H1 (cell line): ENCODE measurements around the gene MOCS1. TPM values are rescaled to one million over a fixed set of nuclear protein-coding genes. Genes with fewer than 3 reads are reported as not detected.

Source experiments
- CTCF ChIA-PET: fragments of 300-600 bp; sonication (Branson Sonifier 250); formaldehyde crosslinking; loops from one replicate; lab custom pipeline; 2021; ENCODE audit not compliant: partially characterized antibody; lab: Charles Lee
- POLR2A ChIA-PET: fragments of 300-600 bp; sonication (Branson Sonifier 250); formaldehyde crosslinking; loops from one replicate; lab custom pipeline; 2021; ENCODE audit warnings: inconsistent platforms; ENCODE audit not compliant: partially characterized antibody; lab: Charles Lee
- DNase-seq, 2 experiments: peaks; one replicate each; pipeline versions ENCODE4 v3.0.0 to v3.0.0-alpha.2; 2010 to 2022; ENCODE audit warnings: low spot score in 2 of 2, low read depth in 1 of 2, mixed read lengths in 1 of 2
- FAIRE-seq: peaks from 2 replicates; lab custom pipeline; 2011; peaks lifted over from hg19 to GRCh38; lab: Jason Lieb, UNC
- H2AFZ ChIP-seq: 2 replicates; pipeline ENCODE4 v1.8.1; 2012; ENCODE audit warnings: low read length, inconsistent platforms
- H2AK5ac ChIP-seq: 2 replicates; pipeline ENCODE4 v1.6.1; 2013; ENCODE audit warnings: low read depth, low read length
- H2BK120ac ChIP-seq: replicated peaks from 2 replicates; pipeline ENCODE3; 2013; ENCODE audit warnings: low read depth, low read length, inconsistent platforms
- H2BK12ac ChIP-seq: 2 replicates; pipeline ENCODE4 v1.6.1; 2013; ENCODE audit warnings: low read depth, low read length
- H2BK15ac ChIP-seq: 2 replicates; pipeline ENCODE4 v1.6.1; 2013; ENCODE audit warnings: low read length
- H2BK20ac ChIP-seq: 2 replicates; pipeline ENCODE4 v1.6.1; 2013; ENCODE audit warnings: low read length
- H2BK5ac ChIP-seq: 2 replicates; pipeline ENCODE4 v1.6.1; 2013; ENCODE audit warnings: low read depth, low read length
- H3K14ac ChIP-seq: 2 replicates; pipeline ENCODE4 v1.6.1; 2013; ENCODE audit warnings: inconsistent platforms; ENCODE audit not compliant: insufficient read length
- H3K18ac ChIP-seq: 2 replicates; pipeline ENCODE4 v1.6.1; 2013; ENCODE audit warnings: low read length; ENCODE audit errors: extremely low read depth
- H3K23ac ChIP-seq: 2 replicates; pipeline ENCODE4 v1.6.1; 2013; ENCODE audit warnings: inconsistent platforms; ENCODE audit not compliant: insufficient read length
- H3K23me2 ChIP-seq: 2 replicates; pipeline ENCODE4 v1.6.1; 2013; ENCODE audit warnings: low read depth, low read length
- H3K27ac ChIP-seq: 2 replicates; pipeline ENCODE4 v1.6.1; 2011; ENCODE audit warnings: low read depth, low read length, inconsistent platforms
- H3K27me3 ChIP-seq, 4 experiments: replicated peaks in 1 of 4; 1 replicate in 1 of 4; 2 replicates in 3 of 4; pipeline versions ENCODE4 v1.6.1 to v1.8.1; 2011 to 2013; ENCODE audit warnings: low read length in 3 of 4, mild to moderate bottlenecking in 3 of 4, inconsistent platforms in 2 of 4, mixed read lengths in 2 of 4, moderate library complexity in 1 of 4; ENCODE audit not compliant: control insufficient read depth in 3 of 4, insufficient read depth in 3 of 4; ENCODE audit errors: extremely low read depth in 1 of 4
- H3K36me3 ChIP-seq, 4 experiments: 2 replicates each; pipeline versions ENCODE4 v1.6.1 to v1.8.1; 2011 to 2013; ENCODE audit warnings: mild to moderate bottlenecking in 4 of 4, low read length in 3 of 4, moderate library complexity in 2 of 4, control low read depth in 1 of 4, inconsistent platforms in 1 of 4; ENCODE audit not compliant: insufficient read depth in 4 of 4, control insufficient read depth in 2 of 4
- H3K4ac ChIP-seq: replicated peaks from 2 replicates; pipeline ENCODE3; 2013; ENCODE audit warnings: low read length, low read depth, mixed read lengths, inconsistent platforms; ENCODE audit not compliant: insufficient read length
- H3K4me1 ChIP-seq, 4 experiments: replicated peaks in 1 of 4; 1 replicate in 1 of 4; 2 replicates in 3 of 4; pipeline versions ENCODE4 v1.6.1 to v1.8.1; 2011 to 2013; ENCODE audit warnings: low read length in 3 of 4, inconsistent platforms in 2 of 4, mixed read lengths in 1 of 4; ENCODE audit not compliant: insufficient read depth in 4 of 4, control insufficient read depth in 3 of 4
- H3K4me2 ChIP-seq, 2 experiments: 2 replicates each; pipeline versions ENCODE4 v1.6.1 to v1.8.1; 2011 to 2013; ENCODE audit warnings: low read depth in 2 of 2, low read length in 2 of 2, control low read depth in 1 of 2, inconsistent platforms in 1 of 2, mild to moderate bottlenecking in 1 of 2; ENCODE audit not compliant: insufficient read depth in 1 of 2
- H3K4me3 ChIP-seq, 4 experiments: fragments of 200-600, 300-600 bp in 1 of 4; sonication (generic), shearing (Covaris generic), sonication (Bioruptor Twin) in 1 of 4; 2 replicates each; pipeline versions ENCODE4 v1.5.1 to v1.8.1; 2011 to 2016; ENCODE audit warnings: low read length in 4 of 4, low read depth in 3 of 4, control low read depth in 2 of 4, inconsistent platforms in 2 of 4, mild to moderate bottlenecking in 2 of 4, mixed read lengths in 1 of 4, moderate library complexity in 1 of 4; ENCODE audit not compliant: insufficient read depth in 2 of 4; ENCODE audit errors: extremely low read depth in 1 of 4
- H3K56ac ChIP-seq: replicated peaks from 2 replicates; pipeline ENCODE3; 2013; ENCODE audit warnings: low read depth, mild to moderate bottlenecking, mixed read lengths, low read length, inconsistent platforms; ENCODE audit not compliant: insufficient read length
- H3K79me1 ChIP-seq: 2 replicates; pipeline ENCODE4 v1.6.1; 2013; ENCODE audit warnings: low read depth, low read length, control low read depth
- H3K79me2 ChIP-seq, 2 experiments: 2 replicates each; pipeline versions ENCODE4 v1.6.1 to v1.8.1; 2012 to 2013; ENCODE audit warnings: low read length in 2 of 2, mild to moderate bottlenecking in 2 of 2, inconsistent platforms in 1 of 2; ENCODE audit not compliant: insufficient read depth in 2 of 2, control insufficient read depth in 1 of 2
- H3K9ac ChIP-seq, 4 experiments: replicated peaks in 1 of 4; 1 replicate in 1 of 4; 2 replicates in 3 of 4; pipeline versions ENCODE4 v1.6.1 to v1.8.1; 2011 to 2013; ENCODE audit warnings: low read depth in 3 of 4, low read length in 3 of 4, control low read depth in 2 of 4, mild to moderate bottlenecking in 2 of 4, moderate library complexity in 2 of 4, inconsistent platforms in 1 of 4; ENCODE audit errors: extremely low read depth in 1 of 4
- H3K9me3 ChIP-seq, 2 experiments: 2 replicates each; pipeline versions ENCODE4 v1.6.1 to v1.8.1; 2012 to 2013; ENCODE audit warnings: mild to moderate bottlenecking in 2 of 2, moderate library complexity in 2 of 2, control low read depth in 1 of 2, inconsistent platforms in 1 of 2, low read depth in 1 of 2, low read length in 1 of 2, mixed read lengths in 1 of 2; ENCODE audit not compliant: insufficient read depth in 2 of 2
- H4K20me1 ChIP-seq, 2 experiments: replicated peaks in 1 of 2; 2 replicates each; pipeline versions ENCODE3 to v1.8.1; 2011 to 2013; ENCODE audit warnings: inconsistent platforms in 2 of 2, low read length in 2 of 2, mild to moderate bottlenecking in 1 of 2; ENCODE audit not compliant: insufficient read depth in 2 of 2, control insufficient read depth in 1 of 2
- H4K5ac ChIP-seq: 2 replicates; pipeline ENCODE4 v1.6.1; 2013; ENCODE audit warnings: low read length, low read depth, mixed read lengths, inconsistent platforms; ENCODE audit not compliant: insufficient read length
- H4K8ac ChIP-seq: 2 replicates; pipeline ENCODE4 v1.8.0; 2013; ENCODE audit warnings: mild to moderate bottlenecking, moderate library complexity, low read length, inconsistent platforms; ENCODE audit not compliant: insufficient read depth; ENCODE audit errors: extremely low read depth
- H4K91ac ChIP-seq: replicated peaks from 2 replicates; pipeline ENCODE3; 2013; ENCODE audit warnings: low read length, mixed read lengths, inconsistent platforms; ENCODE audit not compliant: insufficient read length
- CBX5 ChIP-seq: fragments of 300-800, 300-1000 bp; sonication (generic); IDR thresholded peaks from 2 replicates; pipeline ENCODE4 v1.7.1; 2016; ENCODE audit warnings: antibody characterized with exemption, low read length, low read depth
- CBX8 ChIP-seq: fragments of 300-800, 300-1000 bp; sonication (generic); IDR thresholded peaks from 2 replicates; pipeline ENCODE4 v1.7.1; 2016; ENCODE audit warnings: low read depth, low read length, borderline replicate concordance
- JUND ChIP-seq: IDR thresholded peaks from 2 replicates; pipeline ENCODE4 v1.6.1; 2011; ENCODE audit warnings: mild to moderate bottlenecking, improper control_type of control experiment, low read length
- SIRT6 ChIP-seq: IDR thresholded peaks from one replicate; pipeline ENCODE4 v1.7.1; 2012; ENCODE audit warnings: low read length, inconsistent platforms
- SRF ChIP-seq: IDR thresholded peaks from 2 replicates; pipeline ENCODE4 v1.6.1; 2011; ENCODE audit warnings: mild to moderate bottlenecking, low read depth, low read length, moderate library complexity
- WGBS, 2 experiments: shearing (Covaris generic) in 1 of 2; methylation state at CpG; one replicate each; pipeline versions ENCODE4 v1.1.6 to v1.1.7; 2013 to 2015; ENCODE audit warnings: low lambda C conversion rate in 2 of 2, mixed read lengths in 2 of 2, inconsistent platforms in 1 of 2, low coverage in 1 of 2, missing lambda C conversion rate in 1 of 2; ENCODE audit not compliant: insufficient replicate concordance in 2 of 2, insufficient coverage in 1 of 2, insufficient read length in 1 of 2; ENCODE audit errors: extremely low coverage in 1 of 2, missing lambda C conversion rate in 1 of 2; 5-methylcytosine and 5-hydroxymethylcytosine counted together
- polyA plus RNA-seq, 7 experiments: library from polyadenylated mRNA; depleted of rRNA in 3 of 7; stranded (reverse) in 5 of 7; unstranded in 2 of 7; fragments of >200 nt in 5 of 7; fragments of 200-250 nt in 2 of 7; gene quantifications; 1 replicate in 5 of 7; 2 replicates in 1 of 7; 4 replicates in 1 of 7; pipeline versions ENCODE4 v1.2.1 to v1.2.3, GENCODE V29; 2011 to 2013; ENCODE audit warnings: missing spikeins in 2 of 7, mixed read lengths in 2 of 7
- total RNA-seq: library from RNA; stranded (reverse); fragmentation: NEBNext Ultra II Directional; extraction: Animal tissue kit (Norgen Biotek cat#: 25700); gene quantifications from 2 replicates; pipeline ENCODE4 v1.2.1, GENCODE V29; 2021

MOCS1 gene
- total and polyA plus RNA-seq, 2 of the 8 experiments (the other 6 are each of a cell fraction or from before 2014, with no cell fraction given), result 13.4 to 19.7 TPM

DNA sequence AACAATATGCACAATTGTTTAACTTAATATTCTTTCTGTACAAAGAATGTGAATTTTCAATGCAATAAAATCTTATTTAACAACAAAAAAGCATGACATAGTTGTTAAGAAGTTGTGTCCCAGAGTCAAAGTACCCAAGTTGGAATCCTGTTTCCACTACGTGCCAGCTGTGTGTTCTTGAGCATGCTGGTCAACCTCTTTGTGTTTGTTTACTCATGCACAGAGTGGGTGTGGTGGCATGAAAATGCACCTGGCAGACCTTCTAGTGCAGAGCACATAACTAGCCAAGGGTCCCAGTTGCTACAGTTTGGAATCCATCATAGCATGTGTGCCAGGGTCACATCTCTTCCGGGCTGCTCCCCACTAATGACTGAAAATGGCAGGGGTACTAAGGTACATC, 24.7 kb upstream of the MOCS1 start:
- H3K79me2 ChIP-seq, result no peaks in the 10 kb centered on the region
- H2BK15ac ChIP-seq, result no peak overlapping the region
- ChIA-PET CTCF (no interaction called here), POLR2A (no interaction called here)
- H2AK5ac ChIP-seq, result no peak overlapping the region
- H3K4me2 ChIP-seq, result no peak overlapping the region
- no peak overlapping the region for H3K27ac ChIP-seq
- H4K91ac ChIP-seq, result no peak overlapping the region
- no peak overlapping the region for H3K9ac ChIP-seq
- H4K20me1 ChIP-seq, result no peaks in the 10 kb centered on the region
- H2BK5ac ChIP-seq, result no peak overlapping the region
- no peak overlapping the region for H2BK20ac ChIP-seq
- H3K23ac ChIP-seq, result no peak overlapping the region
- no peaks in the 10 kb centered on the region for H3K36me3 ChIP-seq
- no peak overlapping the region for H3K56ac ChIP-seq
- H2AFZ ChIP-seq, result no peak overlapping the region
- H4K8ac ChIP-seq, result no peak overlapping the region
- H3K14ac ChIP-seq, result no peak overlapping the region
- H4K5ac ChIP-seq, result no peak overlapping the region
- FAIRE-seq (no peak), DNase-seq (no peak)
- H3K4me1 ChIP-seq, result no peaks in the 10 kb centered on the region
- no peak for TF ChIP-seq SIRT6
- TF ChIP-seq CBX5, result no peak
- no peak for TF ChIP-seq JUND
- TF ChIP-seq SRF, result no peak
- TF ChIP-seq CBX8, result no peak
- no peak overlapping the region for H3K18ac ChIP-seq
- H3K27me3 ChIP-seq, result peaks cover 0 to 2% (median 0%) of the 10 kb centered on the region in 4 experiments; a peak in 1 of 7 replicates
- H3K4ac ChIP-seq, result no peak overlapping the region
- no peak overlapping the region for H2BK12ac ChIP-seq
- H3K9me3 ChIP-seq, result no peaks in the 10 kb centered on the region
- no peaks in the 10 kb centered on the region for H3K79me1 ChIP-seq
- no peak overlapping the region for H2BK120ac ChIP-seq
- WGBS, 2 experiments, result 76% methylated on average over 2 of the region's 2 CpGs; no CpG with 5 or more reads in 1 of the 2 experiments
- no peaks in the 10 kb centered on the region for H3K23me2 ChIP-seq
- no peak overlapping the region for H3K4me3 ChIP-seq
